Fibroblast of skin of abdomen (primary cell): Measurements from ENCODE around the gene PDGFD.
A peak's percentile ranks its signal among the peaks of the same experiment; 100 is the strongest.

Experiments
- DNase-seq: peaks from one replicate; pipeline ENCODE4 v3.0.0-alpha.2; 2013

Gene PDGFD

GRCh38 chr11:104092744-104093143 lies 71.2 kb downstream of the PDGFD start:
- DNase-seq, result no peak

- DNase-seq, result peak; percentile 37
Observed at GRCh38 chr11:104091281-104092096, 72.5 kb downstream of the PDGFD start.

- DNase-seq, result peak; percentile 72
Observed at GRCh38 chr11:104090767-104091166, 73.2 kb downstream of the PDGFD start.

- no peak for DNase-seq
Observed at GRCh38 chr11:104089481-104089880, 74.5 kb downstream of the PDGFD start.

- DNase-seq, result no peak
Observed at GRCh38 chr11:104086621-104087020, 77.3 kb downstream of the PDGFD start.

GRCh38 chr11:104078995-104079394 lies 85.0 kb downstream of the PDGFD start:
- DNase-seq, result no peak

GRCh38 chr11:104078245-104078644 lies 85.7 kb downstream of the PDGFD start:
- no peak for DNase-seq

- no peak for DNase-seq
Observed at GRCh38 chr11:104076455-104076854, 87.5 kb downstream of the PDGFD start.

GRCh38 chr11:104075706-104076105 lies 88.2 kb downstream of the PDGFD start:
- no peak for DNase-seq

GRCh38 chr11:104075091-104075490 lies 88.9 kb downstream of the PDGFD start:
- DNase-seq, result no peak

GRCh38 chr11:104073950-104074705 lies 89.8 kb downstream of the PDGFD start:
- DNase-seq, result no peak

- DNase-seq, result no peak
Observed at GRCh38 chr11:104067534-104067933, 96.4 kb downstream of the PDGFD start.

- peak; percentile 4 for DNase-seq
Observed at GRCh38 chr11:104064034-104064630, 99.8 kb downstream of the PDGFD start.

- DNase-seq, result peak; percentile 23
Observed at GRCh38 chr11:104061853-104062521, 102.0 kb downstream of the PDGFD start.

GRCh38 chr11:104060820-104061219 lies 103.1 kb downstream of the PDGFD start:
- DNase-seq, result peak; percentile 2

GRCh38 chr11:104060004-104060794 lies 103.7 kb downstream of the PDGFD start:
- peak; percentile 15 for DNase-seq

GRCh38 chr11:104058680-104059079 lies 105.3 kb downstream of the PDGFD start:
- no peak for DNase-seq

GRCh38 chr11:104057908-104058307 lies 106.0 kb downstream of the PDGFD start:
- DNase-seq, result no peak

- DNase-seq, result no peak
Observed at GRCh38 chr11:104055596-104055995, 108.4 kb downstream of the PDGFD start.

- DNase-seq, result no peak
Observed at GRCh38 chr11:104054911-104055529, 108.9 kb downstream of the PDGFD start.

GRCh38 chr11:104053743-104054478 lies 110.0 kb downstream of the PDGFD start:
- no peak for DNase-seq
